IPS-11a (cell line): ENCODE measurements around the gene HOXC5.

Experiments
- H3K4me3 ChIP-seq: one replicate; pipeline ENCODE4 v1.5.1; 2013; ENCODE audit warnings: low read depth, low read length, control low read depth

HOXC5 gene

DNA sequence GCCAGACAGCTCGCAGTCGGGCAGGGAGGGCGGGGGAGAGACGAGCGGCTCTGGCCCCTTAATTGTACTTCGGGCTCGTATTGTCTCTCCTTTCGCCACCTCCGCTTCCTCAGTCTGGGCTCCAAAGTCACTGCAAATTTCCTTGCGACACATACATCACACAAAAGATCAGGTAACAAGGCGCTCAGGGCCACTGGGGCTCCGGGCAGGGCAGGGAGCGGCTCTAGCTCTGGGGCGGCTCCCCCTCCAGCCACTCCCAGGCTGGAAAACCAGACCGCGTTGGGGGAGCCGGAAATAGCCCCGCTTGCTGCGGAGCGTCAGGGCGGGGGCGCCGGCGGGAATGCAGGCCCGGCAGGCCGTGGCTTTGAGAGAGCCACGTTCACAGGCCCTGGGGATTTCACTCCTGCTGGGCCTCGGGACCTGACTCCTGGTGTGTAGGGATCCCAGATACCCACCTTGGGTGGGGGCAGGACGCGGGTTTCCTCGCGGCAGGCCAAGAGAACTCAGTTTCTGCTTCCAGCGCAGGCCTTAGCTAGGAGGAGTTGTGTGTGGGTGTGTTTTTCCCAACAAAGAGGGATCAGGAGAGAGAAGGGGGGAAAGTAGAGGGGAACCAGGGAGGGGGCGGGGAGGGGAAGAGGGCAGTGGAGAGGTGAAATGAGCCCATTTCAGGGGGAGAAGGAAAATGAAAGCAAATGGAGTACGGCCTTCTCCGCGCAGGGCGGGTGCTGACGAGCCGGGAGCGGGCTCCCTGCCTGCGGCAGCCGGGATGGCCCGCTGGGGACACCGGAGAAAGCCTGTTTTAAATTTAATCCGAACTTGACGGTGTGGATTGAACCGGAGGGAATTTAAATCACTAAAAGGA is 37.2 kb upstream of the HOXC5 start:
- H3K4me3 ChIP-seq = no peak overlapping the region

DNA sequence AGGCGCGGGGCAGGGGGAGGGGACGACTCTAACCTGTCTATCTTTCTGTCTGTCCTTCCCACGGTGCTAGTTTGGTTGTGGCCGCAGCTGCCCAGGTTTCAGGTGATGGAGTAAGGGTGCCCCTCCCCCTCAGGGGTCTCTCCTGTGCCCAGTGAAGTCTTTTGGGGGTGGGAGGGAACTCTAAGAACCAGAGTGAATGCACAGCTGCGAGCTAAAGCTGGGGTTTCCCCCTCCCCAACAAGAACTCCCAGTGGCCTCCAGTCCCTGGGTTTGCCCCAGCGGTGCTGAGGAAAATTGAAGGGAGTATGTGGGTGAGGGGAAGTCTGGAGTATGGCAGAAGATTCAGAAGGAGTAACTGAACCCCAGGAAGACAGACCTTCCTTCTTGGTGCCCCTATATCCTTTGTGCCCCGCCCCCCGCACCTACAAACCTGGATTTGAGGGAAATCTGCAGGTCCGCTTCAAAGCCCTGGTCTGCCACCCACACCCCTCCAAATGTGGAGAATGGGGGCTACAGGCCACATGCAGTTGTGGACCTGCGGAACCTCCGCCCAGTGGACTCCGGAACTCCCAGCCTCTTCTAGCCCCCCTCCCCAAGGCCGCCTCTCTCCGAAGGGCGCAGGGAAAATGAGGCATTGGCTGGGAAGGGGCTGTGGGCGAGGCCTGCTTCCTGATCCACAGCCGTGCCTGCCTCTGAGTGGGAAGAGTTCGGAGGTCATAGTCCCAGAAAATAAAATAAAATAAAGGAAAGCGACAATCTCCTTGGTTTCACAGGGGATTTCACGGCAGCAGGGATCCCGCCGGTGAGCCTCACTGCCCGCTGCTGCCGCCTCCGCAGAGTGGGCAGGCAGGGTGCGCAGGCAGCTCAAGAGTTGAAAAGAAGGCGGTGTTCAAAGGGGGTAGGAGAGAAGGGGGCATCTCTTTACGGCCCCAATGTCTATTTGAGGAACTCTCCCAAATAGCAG is 36.3 kb upstream of the HOXC5 start:
- H3K4me3 ChIP-seq = no peak overlapping the region

DNA sequence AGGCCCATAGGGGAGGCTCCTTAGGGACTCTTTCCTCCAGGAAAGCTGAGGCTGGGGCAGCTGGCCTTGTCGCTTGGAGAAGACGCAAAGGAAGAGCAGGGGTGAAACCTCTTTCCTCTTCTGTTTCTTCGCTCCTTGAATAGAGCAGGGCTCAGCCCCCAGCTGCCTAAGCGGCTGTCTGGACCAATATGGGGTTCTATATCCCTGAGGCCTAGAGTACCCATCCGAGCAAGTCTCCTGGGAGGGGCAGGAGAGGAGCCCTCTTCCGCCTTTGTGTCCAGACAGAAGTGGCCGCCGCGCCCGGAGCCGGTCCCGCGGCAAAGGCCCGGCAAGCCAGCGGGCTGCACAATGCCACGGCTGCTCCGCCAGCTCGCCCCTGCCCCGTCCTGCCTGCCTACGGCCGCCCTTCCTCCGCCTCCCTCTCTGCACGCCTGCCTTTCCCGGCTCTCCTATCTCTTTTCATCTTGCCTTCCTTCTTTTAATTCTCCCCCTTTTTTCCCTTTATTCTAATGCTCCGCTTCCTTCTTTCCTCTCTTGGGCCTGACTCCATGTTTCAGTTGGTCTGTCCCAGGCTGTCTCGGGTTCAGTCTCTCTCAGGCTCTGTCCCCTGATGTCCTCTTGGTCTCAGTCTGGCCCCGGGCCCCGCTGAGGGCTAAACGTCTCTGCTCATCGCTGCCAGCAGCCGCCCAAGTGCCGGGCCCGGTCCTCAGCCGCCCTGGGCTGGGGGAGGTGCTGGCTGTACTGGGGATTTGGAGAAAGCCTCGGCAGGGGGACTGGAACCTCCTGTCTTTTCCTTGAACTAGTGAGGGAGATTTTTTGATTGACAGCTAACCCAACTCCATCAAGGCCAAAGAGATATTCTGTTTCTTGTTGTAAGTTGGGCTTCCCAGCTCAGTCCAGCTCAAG is 35.4 kb upstream of the HOXC5 start:
- no peak overlapping the region for H3K4me3 ChIP-seq

DNA sequence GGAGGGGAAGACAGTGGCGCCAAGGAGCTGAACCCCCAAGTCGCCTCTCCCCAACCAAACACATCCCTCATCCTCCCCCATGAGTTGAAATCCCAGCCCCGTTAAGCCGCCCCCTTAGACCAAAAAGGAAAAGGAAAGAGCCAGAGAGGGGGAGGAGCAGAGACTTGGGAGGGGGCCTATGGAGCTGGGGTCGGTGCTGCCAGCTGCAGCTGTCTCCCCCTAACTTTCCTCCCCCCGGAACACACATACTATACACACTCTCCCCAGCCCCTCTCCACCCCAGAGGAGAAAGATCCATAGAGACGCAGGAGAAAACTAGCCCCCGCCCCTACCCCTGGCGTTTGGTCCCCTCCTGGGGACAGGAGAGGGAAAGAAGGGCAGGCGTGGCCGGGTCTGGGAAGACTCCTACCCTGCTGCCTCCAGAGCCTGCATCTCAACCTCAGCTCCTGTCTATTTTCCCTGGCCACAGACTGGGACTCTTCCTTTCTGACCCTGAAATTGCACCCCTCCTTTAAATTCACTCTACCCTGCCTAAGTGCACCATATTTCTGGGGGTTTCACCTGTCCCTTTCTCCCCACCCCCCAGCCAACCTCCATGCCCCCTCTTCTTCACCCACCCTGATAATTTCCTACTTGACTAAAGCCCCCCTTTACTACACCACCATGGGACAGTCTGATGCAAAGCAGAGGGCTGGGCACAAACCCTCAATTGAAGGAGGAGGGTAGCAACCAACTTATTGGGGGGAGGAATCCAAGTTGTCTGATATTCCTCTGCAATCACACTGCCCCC is 34.5 kb upstream of the HOXC5 start:
- H3K4me3 ChIP-seq = no peak overlapping the region

DNA sequence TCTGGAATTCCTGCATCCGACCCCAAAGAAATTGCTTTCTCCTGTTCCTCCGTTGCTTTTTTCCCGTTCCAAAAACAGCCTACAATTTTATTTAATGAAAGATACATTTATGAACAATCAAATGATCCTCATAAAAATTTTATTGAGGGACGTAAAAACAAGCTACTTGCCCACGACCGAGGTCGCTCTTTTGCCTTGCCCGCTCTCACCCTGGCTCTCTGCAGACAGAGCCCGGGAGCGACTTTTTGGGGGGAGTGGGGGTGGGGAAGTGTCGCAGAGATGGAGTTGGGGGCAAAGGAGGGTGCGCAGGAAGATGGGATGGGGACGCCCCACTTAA is 34.0 kb upstream of the HOXC5 start:
- no peak overlapping the region for H3K4me3 ChIP-seq

DNA sequence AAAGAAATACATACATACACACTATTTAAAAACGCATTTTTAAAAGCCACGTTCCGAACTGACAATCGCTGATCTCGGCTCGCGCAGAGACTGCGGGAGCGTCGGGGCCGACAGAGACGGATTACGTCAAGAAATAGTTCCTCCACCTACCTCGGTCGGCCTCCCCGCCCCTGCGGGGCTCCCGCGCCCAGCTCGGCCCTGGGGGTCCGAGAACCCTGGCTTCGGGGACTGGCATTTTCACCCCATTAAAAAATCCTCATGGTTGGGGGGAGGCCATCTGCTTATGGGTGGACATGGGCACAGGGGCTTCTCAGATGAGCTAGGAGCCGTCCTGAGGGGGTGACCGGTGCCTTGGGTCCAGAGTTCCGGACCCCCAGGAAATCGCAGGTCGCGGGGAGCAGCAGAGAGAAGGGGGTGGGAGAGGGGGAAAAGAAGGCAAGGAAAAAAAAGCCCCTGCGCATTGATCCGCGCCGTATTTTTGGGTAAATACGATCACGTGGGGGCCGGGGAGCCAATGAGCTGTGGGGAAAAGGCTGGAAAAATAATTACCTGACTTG is 33.2 kb upstream of the HOXC5 start:
- H3K4me3 ChIP-seq = no peak overlapping the region

DNA sequence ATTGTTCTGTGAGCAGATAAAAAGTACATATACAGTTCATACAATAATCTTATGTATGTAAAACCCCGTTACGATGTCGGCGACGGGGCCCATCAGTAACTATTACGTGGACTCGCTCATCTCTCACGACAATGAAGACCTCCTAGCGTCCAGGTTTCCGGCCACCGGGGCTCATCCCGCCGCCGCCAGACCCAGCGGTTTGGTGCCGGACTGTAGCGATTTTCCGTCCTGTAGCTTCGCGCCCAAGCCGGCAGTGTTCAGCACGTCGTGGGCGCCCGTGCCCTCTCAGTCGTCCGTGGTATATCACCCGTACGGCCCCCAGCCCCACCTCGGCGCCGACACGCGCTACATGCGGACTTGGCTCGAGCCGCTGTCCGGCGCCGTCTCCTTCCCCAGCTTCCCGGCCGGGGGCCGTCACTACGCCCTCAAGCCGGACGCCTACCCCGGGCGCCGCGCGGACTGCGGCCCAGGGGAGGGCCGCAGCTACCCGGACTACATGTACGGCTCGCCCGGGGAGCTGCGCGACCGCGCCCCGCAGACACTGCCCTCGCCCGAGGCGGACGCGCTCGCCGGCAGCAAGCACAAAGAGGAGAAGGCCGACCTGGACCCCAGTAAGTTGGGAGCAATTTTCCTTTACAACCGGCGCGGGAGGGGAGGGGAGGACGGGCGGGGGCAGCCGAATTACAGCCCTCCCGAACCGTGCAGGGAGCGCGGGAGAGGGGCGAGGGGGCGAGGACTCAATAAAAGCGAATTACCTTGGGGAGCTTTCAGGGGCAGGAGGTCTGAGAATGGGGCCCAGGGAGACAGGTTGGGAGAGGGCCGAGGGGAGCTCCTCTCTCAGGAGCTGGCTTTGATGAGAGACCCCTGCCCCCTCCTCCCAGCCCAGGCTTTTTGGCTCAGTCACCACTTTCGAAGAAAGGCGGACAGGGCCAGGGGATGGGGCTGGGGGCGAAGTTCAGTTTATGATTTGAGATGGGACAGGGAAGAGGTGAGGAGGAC is 32.4 kb upstream of the HOXC5 start, which contains the start of gene HOXC9:
Gene HOXC9, plus strand, starts transcription at position 46 of the 999 bp plus-strand sequence. Its CDS starts 28 bp downstream, at position 74.
- no peak within 1 kb of the TSS for H3K4me3 ChIP-seq

DNA sequence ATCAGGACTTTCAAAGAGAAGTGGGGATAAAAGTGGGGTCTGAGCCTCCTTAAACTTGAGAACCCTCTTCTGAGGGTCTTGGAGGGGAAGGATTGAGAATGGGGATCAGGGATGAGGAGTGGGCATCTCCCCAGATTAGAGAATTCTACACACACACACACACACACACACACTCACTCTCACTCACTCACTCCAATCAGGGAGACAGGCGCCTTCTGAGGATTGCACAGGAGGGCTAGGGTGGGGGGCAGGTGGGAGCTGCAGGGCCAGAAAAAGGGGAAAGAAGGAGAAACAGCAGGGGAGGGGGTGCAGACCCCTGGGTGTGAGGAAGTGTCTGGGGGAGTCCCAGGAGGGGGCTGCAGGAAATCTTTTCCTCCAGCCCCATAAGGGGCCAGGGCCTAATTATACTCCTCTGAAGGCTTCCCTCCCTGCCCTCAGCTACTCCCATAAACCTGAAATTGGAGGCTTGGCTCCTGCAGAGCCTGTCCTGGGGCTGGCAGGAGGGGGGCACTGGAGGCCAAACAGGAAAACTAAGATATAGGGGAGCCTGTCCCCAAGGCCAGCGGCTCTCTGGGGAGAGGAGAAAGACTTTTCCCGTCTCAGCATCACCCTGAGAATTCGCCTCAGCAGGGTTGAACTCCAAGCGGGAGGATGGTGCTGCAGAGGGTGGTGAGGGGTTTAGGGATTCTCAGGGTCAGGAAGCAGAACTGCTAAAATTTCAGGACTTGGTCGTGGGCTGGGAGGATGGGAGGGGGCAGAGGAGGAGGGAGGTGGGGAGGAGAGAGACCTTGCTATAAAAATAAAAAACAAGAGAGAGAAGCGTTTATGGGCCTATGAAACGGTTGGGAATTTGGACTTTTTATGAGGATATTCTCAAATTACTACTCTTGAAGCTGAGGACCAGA is 31.3 kb upstream of the HOXC5 start:
- no peak overlapping the region for H3K4me3 ChIP-seq

DNA sequence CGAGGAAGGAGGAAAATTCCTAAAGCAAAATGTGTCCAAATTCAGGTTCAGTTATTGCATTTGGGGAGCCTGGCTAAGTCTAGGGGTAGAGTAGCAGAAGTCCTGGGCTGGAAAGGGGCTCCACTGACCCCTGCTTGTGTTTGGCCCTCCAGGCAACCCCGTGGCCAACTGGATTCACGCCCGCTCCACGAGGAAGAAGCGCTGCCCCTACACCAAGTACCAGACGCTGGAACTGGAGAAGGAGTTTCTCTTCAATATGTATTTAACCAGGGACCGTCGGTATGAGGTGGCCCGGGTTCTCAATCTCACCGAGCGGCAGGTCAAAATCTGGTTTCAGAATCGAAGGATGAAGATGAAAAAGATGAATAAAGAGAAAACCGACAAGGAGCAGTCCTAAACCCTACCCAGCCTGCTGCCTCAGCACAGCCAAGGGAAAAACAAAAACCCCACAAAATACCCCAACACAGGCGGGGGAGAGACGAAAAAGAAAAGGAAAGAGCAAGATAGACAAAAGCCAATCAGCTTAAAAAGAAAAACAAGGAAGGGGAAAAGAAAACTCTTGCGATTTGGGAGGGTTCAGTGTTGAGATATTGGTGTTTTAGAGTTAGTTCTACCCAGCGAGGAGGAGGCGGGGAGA is 30.5 kb upstream of the HOXC5 start:
- H3K4me3 ChIP-seq = no peak overlapping the region

DNA sequence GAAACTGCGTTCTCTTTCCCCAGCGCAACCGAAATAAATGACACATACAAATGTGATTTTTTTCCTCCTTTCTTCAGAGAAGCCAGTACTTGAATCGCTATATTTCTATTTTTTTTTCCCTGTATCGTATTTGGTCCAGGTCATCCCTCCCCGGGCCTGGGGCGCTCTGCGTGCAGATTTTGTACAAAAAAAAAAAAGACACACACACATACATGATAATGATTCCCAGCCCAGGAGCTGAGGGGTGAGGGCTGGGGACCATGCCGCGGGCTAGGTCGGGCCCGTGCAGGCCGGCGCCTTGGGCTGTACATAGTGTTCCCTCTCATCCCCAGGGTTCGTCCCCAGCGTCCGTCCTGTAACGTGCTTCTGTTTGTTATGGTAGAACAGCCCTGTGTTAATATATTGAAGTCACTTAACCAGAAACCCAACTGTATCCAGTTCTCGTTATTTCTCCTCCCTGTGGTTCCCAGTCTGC is 29.9 kb upstream of the HOXC5 start:
- no peak overlapping the region for H3K4me3 ChIP-seq

DNA sequence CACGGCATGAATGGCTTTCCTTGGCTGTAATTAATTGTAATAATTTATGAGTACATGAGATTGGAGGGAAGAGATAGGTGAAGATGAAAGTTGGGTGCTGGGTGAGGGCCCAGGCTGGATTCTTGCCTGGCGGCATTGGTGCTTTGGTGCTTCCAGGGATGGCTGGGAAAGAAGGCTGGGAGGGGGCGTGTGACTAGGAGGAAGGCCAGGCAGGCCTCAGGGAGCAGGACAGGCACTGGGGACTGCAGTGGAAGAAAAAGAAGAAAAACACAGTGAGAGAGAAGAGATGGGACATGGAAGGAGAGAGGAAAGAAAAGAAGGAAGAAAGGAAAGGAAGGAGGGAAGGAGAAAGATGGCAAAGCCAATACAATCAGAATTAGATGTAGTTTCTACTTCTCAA is 29.2 kb upstream of the HOXC5 start:
- no peak overlapping the region for H3K4me3 ChIP-seq

DNA sequence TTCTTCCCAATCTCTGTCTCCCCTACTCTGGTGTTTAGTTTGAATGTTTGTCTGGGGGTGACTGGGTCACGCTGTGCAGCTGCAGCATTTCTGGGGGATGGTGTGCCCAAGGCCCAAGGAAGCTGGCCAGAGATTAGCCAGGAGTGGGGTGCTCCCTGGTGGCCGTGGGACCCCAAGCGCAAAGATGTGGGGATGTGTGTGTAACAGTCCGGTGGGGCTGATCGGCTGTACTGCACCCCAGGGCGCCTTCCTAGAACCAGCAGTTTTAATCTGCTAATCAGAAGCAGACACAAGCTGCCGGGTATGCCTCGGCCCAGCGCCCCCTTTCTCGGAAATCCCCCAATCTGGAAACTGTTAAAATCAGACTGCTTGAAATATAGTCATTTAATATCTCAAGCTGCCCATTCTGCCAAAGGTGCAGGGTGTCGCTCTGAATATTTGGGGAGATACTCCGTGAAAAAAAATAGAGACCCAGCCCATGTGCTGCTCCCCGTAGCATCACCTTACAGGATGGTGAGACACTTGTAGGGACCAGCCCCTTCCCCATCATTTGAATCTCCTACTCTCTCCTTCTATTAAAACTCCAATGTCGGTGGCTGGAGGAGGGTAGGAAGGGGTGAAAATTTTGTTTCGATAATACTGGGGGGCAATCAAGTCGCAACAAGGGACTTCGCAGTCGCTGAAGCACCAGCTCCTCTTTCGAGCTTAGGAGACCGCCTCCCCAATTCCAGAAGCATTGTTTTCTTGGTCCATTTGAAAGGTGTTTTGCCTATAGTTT is 28.6 kb upstream of the HOXC5 start:
- H3K4me3 ChIP-seq = no peak overlapping the region

DNA sequence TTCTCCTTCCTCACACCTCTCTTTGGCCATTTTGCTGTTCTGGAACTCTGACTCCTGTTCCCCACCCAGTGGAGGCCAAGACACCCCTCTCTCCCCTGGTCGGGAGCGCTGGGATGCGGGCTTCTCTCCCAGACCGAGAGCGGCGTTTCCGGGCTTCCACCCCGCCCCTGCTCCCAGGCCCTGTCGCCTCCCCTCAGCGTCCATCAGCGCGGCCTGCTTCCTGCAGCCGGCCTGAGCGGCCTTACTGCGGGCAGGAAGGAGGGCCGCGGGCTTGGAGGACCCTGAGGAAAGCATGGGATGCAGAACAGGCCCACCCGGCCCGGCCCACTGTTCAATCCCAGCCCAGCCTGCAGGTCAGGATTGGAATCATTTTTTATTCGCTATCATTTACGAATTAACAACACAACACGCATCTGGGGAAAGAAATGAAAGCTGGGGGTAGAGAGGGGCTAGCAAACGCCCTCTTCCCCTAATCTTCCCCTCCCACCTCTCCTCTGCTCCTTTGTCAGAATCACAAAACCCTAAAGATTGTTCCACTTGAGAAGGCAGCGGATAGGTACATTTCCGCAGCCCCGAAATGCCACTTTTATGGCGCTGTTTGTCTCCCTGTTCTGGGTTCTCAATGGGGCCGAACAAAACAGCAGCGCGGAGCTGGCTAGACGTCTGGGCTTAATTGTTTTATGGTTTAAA is 27.9 kb upstream of the HOXC5 start:
- no peak overlapping the region for H3K4me3 ChIP-seq

DNA sequence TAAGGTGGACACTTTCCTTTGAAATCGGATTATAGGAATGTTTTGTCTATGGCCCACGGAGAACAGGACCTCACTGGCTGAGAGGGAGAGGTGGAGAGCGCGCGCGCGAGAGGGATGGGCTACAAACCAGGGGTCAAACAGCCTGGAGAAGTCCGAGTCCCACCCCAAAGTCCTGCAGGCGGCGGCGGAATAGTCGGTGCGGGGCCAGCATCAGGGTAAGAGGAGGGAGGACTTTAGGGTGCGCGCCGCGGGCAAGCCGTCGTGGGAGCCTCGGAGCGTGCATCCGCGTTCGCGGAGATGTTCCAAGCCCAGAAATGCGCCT is 27.4 kb upstream of the HOXC5 start:
- H3K4me3 ChIP-seq = no peak overlapping the region

DNA sequence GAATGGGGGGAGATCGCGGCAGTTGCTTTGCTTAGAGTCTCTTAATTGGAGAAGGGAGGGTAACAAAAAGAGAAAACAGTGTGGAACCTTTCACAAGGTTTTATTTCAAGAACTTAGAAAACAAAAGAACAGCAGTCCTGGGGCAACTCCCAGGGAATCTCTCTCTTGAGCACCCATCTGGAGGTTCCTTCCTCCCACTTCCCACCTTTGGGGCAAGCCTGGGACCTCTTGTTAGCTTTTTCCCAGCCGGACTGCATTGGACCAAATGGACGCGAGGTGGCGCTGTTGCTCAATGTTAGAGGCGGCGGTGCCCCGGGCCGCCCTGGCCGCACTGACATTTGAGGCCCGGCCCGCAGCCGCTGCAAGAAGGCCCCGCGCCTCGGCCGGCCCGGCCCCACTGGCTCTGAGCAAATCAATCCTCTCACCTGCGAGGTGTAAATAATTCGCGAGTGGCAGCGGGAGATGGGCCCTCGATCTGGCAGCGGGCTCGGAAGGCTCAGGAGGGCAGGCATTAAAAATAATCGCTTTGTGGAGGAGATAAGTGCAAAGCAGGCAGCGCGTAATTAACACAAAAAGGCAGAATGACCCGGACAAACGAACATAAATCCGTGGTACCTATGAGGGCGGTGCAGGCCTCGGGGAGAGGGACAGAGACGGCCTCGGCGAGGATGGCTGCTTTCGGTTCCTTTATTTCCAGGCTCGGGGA is 26.8 kb upstream of the HOXC5 start:
- no peak overlapping the region for H3K4me3 ChIP-seq
